CMK (cell line): ENCODE results near the gene ANKRD60.

Source experiments
- DNase-seq: peaks from one replicate; pipeline ENCODE4 v3.0.0-alpha.2; 2010; ENCODE audit warnings: low read depth

The ANKRD60 gene

DNA sequence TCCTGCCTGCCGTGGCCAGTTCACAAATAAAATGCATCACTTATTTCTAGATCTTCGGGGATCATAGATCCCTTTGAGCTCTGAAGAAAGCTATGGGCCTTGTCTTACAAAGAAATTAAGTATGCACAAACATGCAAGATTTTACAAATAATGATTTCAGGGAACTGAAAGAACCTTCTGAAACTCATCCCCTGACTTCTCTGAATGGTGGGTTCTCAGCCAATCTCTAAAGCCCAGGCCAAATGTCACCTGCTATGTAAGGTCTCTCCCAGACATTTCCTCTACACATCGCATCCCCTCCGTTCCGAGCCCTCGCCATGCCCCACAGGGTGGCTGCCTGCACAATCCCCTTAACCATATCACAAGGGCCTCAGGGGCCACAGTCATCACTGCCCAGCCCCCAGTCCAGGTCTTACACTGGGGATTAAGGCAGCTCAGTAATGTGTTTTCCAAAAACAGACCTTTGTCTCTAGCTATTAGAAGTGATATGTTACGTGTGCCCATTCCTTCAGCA is 16.1 kb upstream of the ANKRD60 start:
- no peak for DNase-seq

DNA sequence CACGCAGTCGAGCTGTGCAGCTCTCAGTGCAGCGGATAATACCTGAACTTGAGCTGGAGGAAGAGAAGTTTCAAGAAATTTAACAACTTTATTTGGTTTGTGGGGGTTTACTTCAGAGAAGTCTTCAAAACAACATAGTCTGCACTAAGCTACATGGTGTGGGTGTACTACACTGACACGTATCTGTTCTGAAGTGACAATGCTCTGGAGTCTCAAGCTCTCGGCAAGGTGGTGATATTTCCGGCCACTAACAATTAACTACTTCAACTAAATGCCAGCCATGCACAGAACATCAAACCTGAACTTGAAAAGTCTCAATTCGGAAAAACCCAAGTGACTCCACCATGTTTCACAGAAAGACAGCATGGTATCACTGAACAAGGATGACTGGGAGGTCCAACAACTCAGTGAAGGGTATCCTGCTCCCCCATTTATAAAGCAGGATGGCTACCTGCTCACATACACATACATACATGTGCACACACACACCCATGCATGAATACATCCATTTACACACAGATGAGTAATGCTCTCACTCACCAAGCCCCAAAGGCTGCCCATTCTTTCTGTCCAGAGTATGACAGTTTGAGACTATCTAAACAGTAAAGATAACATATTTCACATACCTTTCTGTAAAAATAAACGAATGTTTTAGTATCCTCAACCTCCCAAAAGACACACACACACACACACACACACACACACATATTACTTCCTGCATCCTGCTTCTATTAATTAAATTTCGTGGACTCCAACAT is 15.4 kb upstream of the ANKRD60 start:
- DNase-seq, result no peak

DNA sequence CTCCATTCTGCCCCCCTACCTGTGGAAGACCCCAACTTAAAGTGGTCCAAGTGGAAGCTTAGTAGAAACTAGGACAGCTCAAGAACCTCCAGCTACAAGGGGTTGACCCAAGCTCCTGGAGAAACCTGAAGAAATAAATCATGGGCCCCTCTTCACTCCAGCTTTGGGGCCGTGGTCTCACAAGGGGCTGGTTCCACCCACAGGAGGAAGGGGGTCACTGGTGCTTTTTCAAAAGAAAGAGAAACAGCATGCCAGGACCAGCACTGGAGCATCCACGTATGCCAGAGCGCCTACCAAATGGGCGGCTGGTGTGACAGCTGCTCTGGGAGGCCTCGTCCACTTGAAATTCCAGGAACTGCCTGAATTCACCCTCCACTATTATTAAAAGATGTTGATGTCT is 14.4 kb upstream of the ANKRD60 start:
- DNase-seq, result no peak

DNA sequence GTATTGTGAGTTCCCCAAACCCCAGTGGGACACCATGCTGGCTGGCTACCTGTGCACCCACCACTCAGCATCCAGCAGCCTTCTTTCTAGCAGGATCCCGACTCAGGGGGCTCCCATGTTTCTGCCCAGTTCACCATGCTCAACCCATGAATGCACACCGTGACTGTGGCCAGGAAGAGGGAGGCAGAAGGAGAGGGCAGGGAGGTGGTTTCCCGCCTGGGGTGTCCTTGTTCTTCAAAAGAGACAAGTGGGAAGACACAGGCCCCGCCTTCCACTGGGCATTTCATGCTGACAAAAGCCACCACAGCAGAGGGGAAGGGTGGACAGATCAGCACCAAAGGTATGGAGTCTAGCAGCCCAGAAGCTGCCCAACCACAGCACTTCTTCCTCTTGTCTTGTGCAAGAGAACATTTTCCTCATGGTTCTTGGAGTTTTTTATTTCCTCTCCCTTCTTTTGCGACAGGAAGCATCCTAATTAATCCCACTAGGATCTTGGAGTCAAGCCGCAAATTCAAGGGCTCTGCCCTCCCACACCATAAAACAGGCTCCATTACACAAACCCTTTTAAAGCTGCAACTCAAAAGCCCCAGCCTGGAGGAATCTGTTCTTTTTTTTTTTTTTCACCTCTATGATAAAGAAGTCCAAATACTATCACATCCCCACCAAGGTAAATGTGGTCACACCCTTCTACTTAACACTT is 13.5 kb upstream of the ANKRD60 start:
- DNase-seq, result no peak

DNA sequence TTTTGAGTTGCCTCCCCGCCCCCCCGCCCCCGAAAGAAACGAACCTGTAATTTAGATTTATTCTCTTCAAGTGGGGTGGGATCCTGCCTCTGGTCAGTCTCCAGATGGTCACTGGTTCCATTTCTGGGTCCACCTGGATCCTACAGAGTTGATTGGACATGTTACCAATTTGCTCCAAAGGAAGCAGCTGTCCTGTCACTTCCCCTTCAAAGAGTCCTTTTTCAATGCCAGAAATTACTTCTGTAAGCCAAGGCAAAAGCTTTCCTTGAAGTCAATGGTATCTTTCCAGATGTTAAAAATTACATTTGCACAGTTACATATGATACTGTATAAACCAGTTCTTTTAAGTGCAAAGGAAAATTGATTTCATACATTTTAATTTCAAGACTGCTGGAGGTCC is 12.0 kb upstream of the ANKRD60 start:
- DNase-seq, result no peak

DNA sequence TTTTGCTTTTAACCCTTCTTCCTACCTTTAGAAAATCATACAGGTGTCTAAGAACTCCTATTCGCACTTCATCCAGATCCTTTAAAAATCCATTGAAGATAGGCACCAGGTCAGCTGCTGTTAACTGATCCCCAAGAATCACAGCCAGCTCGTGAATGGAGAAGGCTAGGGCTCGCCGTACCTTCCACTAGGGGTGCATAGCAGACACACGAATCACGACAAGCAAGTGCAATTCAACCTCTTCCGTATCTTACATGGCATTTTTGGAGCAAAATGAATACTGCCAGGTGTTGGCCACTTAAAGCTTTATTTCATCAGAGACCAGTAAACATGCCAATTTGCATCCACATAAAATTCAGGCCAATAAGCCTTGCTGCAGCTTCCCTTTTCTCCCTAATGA is 10.8 kb upstream of the ANKRD60 start:
- no peak for DNase-seq

DNA sequence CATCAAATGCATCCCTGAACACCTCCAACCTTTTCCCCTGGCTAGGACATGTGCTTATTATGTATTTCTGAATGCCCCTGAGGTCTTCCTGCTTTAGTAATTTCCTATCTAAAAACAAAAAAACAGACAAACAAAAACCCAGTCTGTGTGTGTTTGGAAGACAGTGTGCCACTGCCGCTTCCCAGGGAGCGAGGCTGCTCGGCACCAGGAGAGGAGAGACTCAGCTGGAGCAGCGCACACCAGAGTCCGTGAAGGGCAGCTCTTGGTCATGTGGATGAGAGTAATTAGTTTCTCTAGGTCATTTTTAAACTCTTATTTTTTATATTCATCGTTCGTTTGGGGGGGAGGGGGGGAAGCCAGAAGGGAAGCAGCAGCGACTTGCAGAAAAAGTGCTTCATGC is 10.0 kb upstream of the ANKRD60 start:
- no peak for DNase-seq

DNA sequence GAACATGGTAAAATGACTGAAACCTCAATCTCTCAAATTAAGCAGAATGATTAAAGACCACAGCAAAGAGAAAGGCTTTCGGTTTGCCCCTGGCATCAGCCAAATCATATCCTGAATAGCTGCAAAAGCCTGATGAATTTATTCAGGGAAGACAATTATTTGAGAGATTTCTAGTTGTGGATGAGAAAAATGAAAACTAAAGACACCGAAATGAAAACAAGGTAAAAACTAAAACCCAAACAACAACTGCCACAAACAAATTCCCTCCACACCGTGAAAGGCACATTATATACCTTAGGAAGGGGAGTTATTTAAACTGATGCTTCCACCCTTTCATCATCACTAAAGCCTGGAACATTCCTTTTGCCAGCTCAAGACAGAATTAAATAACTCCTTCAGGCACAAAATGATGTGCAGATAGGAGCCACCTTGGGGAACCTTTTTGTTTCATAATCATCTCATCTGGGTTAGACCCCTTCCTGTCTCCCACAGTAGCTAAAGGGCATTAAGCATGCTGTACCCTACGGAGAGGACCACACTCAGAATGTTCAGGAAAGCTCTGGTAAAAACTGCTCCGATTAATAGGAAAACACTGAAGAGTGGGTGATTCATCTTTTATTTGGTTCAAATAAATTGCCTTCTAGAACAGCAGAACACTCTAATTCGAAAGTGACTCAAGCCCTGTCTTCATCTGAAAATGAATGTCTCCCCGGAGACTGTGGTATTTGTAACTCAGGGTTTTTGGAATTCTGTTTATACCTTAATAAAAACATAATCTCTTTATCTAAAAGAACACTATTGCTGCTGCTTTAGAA is 9.1 kb upstream of the ANKRD60 start:
- no peak for DNase-seq

DNA sequence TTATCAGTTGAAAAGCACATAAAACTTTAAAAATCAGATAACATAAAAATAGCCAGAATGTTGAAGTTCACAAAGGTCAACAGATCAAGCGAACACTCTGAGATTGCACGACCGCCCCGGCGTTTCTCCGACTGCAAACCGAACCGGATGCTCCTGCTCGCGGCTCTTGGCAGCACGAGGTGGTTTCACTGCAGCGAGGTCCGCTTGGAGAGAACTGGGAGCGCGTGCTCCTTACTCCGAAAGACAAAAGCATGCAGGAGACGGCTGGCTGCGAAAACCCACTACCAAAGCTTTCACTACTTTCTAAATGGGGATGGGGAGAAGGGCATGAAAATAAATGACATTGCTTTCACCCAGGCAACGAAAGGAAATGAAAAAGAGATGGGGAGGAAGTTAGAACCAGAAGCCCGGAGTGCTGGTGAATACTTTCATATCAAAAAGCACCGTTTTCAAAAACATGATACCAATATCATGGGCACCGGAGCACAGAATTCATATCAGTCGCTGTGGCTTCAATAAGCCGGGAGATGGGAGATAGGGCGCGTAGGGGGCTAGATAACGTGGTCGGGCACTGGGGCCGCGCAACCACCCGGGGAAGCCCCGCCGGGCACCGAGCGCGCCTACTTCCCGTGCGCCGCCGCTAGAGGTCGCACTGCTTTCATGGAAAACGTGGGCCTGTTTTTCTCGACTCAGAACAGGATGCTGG is 8.3 kb upstream of the ANKRD60 start:
- DNase-seq, result peak; percentile 22

DNA sequence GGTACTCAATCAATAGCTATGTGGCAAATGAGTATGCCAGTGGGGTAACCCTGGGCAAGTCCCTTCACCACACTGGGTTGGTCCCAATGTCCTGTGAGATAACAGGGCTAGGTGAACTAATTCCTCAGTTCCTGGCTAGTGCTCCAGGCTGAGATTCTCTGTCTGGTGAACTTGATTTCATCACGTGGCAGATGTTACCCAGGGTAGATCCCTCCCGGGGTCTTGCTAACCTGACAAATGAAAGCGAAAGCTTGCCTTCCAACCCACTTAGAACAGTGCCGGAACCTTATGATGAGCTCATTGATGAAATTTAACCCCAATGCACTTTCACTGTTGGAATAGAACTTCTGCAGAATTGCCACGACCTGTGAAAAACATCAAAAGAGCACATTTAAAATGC is 6.6 kb upstream of the ANKRD60 start:
- no peak for DNase-seq

DNA sequence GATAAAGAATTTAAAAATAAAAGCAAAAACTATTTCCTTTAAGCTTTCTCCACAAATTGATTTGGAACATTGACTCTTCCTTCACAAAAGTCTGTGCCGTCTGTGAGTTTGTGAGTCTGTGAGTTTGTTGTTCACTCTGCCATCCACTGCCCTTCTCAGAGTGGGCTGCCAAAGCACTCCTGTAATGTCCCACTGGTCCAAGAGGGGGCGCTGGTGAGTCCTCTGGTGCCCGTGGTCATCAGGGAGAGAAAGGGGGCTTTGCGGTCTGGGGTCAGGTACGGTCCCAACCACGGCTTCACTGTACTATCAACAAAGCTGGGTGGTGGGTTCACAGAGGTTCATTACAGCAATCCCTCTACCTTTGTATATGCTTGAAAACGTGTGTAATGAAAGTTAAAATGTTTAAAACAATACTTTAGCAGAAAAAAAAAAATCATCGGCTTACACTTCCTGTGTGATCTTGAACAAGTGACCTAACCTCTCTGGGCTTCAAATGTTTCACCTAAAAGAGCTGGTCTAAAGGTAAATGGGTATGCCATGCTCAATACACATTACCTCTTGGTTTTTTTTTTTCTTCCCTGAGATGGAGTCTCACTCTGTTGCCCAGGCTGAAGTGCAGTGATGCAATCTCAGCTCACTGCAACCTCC is 5.6 kb upstream of the ANKRD60 start:
- peak; percentile 14 for DNase-seq

DNA sequence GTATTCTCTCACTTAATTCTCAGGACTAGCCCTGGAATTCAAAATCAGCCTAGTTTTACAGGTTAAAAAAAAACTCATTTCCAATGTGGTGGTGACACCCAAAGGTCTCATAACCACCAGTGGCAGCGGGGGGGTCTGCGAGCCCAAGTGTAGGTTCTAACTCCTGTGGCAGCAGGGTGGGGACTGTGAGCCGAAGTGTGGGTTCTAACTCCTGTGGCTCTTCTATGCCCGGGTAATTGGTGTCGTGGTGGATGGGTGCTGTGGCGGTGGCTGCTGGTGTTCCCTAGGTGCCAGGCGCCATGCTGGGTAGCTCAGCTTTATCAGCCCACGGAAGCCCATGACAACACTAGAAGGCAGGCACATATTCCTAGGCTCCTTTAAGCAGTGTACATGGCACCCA is 4.9 kb upstream of the ANKRD60 start:
- DNase-seq, result no peak

DNA sequence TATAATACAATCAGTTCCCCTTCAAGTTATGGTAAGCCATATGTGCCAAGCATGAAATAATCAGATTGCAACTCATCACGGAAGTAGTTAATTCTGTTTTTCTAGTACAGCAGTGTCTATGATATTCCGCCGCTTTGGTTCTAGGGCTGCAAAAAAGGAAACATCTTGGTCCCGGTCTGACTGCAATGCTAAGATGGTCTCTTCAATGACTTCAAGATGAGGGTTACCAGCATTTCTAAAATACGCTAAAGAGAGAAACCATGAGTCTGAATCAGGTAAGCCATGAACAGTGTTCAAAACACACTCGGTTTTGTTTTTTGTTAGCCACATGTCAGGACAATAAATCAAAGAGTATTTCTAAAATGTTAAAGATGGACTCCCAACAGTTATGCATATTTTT is 3.2 kb upstream of the ANKRD60 start:
- no peak for DNase-seq

DNA sequence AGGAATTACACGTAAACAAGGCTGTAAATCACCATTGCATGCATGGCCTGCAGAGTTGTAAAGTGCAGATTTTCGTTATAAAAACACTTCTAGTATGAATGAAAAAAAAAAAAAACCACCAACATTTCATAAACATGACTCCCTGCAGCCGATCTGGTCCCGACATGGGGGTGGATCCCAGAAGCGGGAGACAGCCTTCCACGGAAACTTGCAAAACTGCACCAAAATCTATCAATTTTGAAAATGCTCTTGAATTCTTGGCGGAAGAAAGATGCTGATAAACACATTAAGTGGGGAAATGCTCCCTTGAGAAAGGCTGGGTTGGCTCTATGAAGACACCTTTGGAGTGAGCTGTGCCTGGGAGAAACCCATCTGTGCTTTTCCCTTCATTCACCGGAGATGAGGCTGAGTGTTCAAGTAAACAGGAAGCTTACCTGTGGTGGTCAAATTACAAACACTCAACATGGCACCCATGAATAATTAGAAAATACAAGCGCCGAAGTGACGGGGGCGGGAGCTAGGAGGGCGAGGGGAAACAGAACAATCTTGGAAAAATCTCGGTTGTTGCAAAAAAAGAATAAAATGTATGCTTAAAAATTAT is 845 bp upstream of the ANKRD60 start:
- DNase-seq, result no peak

DNA sequence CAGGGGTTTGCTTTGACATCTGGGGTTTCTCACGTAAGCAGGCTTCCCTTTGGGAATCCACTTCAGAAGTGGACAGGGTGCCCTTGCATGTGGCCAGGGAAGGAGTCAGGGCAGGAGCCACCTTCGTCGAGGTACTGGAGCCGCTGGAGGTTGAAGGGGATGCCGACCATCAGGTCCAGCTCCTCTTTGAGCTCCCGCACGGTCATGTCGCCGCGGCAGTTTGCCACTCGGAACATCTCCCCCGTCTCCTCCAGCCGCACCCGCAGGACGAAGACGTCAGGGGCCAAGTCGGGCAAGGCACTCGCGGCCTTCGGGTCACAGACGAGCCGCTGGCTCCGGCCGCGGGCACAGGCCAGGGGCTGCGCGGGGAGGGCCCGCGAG is 360 bp downstream of the ANKRD60 start:
- DNase-seq, result no peak

DNA sequence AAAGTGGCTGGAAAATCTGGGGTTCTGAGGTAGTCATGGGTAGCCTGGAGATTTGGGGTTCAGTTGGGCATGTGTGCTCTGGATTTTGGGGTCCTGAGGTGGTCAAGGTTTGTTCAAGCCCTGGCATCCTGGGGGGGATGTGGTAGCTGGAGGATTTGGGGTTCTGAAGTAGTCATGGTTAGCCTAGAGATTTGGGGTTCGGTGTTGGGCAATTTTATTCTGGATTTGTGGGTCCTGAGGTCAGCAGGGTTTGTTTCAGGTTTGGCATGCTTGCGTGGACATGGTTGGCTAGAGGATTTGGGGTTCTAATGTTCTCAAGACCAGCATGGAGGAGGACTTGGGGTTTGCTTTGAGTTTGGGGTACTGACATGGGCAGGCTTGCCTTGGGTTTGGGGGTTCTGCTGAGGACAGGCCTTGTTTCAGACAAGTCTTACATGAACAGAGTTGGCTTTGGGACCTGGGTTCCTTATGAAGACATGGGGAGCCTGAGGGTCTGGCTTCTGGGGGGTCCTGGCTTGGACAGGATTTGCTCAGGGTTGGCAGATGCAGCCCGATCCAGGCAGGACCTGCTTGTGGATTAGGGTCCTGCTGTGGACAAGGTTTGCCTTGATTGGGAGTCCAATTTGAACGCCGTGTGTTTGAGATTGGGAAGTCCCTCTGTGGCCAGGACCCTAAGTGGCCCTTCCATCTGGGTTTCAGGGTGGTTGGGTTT is 906 bp downstream of the ANKRD60 start:
- DNase-seq, result no peak

DNA sequence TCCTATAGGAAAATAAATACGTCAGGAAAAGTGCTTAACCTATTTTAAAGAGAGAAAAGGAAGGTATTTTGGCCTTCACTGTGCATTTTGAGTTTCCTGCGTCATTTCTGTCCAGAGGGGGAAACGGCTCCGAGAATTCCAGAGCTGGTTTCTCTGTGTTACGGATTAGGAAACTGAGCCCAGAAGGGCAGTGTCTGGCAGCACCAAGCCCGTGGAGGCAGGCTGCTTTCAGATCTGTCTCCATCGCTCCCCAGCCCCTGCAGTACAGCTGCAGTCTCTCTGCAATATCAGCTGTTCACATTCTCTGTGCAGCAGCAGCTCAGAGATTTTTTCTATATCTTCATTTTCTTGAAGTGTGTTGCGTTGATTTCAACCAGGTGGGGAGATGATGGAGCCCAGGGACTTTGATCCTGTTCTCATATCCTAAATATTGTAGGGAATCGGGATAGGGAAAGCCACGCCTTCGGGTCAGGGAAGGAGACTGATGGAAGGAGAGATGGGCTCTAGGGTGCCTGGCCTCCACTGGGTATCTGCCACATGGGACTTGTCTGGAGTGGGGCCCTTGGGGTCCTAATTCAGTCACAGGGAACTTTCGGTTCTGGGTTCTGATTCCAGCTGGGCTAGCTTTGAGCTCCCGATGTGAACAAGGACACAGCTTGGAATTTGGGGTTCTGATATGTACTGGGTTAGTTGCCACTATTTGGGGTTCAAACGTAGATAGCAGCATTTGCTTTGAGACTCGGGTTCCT is 2.8 kb downstream of the ANKRD60 start:
- DNase-seq, result no peak

DNA sequence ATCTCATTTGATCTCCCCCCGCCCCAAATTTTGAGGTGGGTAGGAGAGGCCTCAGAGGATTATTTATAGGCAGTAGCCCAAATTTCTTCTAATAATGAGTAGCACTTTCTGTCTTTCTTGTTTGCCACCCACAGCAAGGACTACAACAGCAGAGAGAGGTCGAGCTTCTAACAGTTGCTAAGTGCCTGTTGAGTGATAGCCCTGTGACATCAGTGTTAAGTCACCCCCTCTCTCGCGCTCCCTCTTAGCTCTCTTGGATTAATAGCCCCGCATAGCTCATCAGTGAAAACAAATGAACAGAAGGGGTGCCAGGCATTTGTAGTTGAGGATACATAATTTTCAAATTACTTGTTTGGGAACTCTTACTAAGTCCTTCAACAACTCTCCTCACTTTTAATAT is 3.5 kb downstream of the ANKRD60 start:
- DNase-seq, result no peak

DNA sequence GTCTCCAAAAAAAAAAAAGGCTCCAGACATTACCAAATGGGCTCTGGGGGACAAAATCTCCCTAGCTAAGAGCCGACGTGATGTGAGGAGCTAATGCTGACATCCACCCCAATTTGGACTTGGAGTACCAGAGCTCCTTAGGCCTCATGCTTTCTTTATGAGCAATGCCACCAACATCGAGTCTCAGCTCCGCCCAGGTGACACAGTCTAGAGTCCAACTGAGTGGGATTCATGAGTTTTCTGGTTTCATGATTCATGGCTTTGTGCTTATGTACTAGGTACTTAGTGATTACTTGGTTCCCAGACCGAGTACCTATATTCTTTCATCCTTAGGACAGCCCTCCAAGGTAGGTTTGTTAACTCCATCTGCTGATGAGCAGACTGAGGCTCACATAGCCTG is 4.4 kb downstream of the ANKRD60 start:
- DNase-seq, result no peak
